Prostate gland (tissue), 2 donors: ENCODE data around the gene USP6.

Experiments used
- CTCF ChIP-seq, 4 experiments: fragments of 200-600 bp in 2 of 4; fragments of 450-650 bp in 2 of 4; sonication (generic) in 2 of 4; IDR thresholded peaks; 1 replicate in 3 of 4; 2 replicates in 1 of 4; pipeline ENCODE4 v1.5.1; 2016 to 2019; ENCODE audit warnings: antibody characterized with exemption in 4 of 4, mild to moderate bottlenecking in 2 of 4, moderate library complexity in 2 of 4
- POLR2A ChIP-seq: fragments of 450-650 bp; IDR thresholded peaks from one replicate; pipeline ENCODE4 v1.6.1; 2016; ENCODE audit warnings: antibody characterized with exemption, mild to moderate bottlenecking
- POLR2AphosphoS5 ChIP-seq: sonication (generic); formaldehyde crosslinking; IDR thresholded peaks from one replicate; pipeline ENCODE4 v1.6.1; 2017; ENCODE audit warnings: antibody characterized with exemption

GRCh38 chr17:5211458-5211857, 95.6 kb downstream of the USP6 start:
- TF ChIP-seq POLR2A: no peak
- peak; percentile 61 for TF ChIP-seq POLR2AphosphoS5
- no peak for TF ChIP-seq CTCF (IDR thresholded peaks at IDR 0.05)
